HG03521 (cell line): ENCODE results near the gene TADA2A.

Source experiments
- ATAC-seq: cut with Tn5 transposase; IDR thresholded peaks from one replicate; pipeline ENCODE4 v1.9.1; 2021; ENCODE audit warnings: mild to moderate bottlenecking, moderate library complexity; ENCODE audit not compliant: unreplicated experiment

TADA2A gene

DNA sequence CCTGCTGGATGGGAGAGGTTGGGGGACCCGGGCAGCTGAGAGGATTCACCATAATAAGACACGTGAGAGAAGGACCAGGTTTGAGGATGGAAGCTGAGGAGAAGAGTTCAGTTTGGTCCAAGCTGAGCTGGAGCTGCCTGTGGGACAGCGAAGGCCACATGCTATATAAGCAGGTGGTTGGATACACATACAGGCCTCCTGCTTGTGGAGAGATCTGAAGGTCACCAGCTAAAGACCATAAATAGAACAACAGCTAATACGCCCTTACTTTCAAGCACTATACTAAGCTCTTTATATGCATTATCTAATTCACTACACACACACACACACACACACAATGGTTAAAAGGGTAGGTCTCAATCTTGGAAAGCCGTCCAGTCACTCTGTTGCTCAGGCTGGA is 115.1 kb downstream of the TADA2A start:
- ATAC-seq, result no peak

DNA sequence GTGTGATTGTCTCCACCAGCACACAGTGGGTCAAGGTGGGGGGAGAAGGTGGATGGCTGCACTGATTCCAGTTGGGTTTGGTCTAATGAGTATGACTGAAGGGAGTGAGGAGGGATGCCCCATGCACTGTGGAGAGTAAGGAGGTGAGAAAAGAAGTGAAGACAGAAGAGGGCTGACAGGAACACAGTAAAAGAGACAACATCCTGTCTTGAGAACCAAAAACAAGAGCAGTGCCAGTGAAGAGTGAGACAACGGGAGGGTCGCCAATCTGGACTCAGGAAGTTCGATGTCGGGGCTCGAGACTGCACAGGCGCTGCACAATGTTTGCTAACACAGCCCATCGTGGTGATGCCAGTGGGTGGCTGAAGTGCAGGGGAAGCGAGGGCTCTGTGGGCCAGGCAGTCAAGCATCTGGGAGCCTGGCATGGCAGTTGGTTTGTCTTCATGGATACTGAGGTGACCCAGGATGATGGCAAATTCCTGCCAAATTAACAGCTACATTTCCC is 117.1 kb downstream of the TADA2A start:
- no peak for ATAC-seq

DNA sequence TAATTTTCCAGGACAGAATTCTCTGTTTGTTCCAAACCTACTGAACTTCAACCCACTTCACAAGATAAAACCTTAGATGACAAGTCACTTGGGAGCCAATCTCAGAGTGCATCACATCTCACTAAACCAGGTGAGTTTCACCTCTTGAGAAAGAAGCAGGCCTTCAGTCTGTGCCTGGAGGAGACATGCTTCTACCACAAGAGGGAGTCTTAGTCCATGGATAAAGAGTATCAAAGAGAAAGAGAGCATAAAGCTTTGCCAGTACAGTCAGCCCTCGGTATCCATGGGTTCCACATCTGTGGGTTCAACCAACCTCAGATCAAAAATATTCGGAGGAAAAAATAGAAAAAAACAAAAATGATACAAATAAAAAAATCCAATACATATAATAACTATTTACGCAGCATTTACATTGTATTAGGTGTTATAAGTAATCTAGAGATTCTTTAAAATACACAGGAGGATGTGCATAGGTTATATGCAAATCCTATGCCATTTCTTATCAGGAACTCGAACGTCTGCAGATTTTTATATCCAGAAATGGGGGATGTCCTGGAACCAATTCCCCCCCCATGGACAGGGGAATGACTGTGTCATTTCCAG is 120.7 kb downstream of the TADA2A start:
- no peak for ATAC-seq
